ENCODE data around the gene OGN.

The OGN gene

DNA sequence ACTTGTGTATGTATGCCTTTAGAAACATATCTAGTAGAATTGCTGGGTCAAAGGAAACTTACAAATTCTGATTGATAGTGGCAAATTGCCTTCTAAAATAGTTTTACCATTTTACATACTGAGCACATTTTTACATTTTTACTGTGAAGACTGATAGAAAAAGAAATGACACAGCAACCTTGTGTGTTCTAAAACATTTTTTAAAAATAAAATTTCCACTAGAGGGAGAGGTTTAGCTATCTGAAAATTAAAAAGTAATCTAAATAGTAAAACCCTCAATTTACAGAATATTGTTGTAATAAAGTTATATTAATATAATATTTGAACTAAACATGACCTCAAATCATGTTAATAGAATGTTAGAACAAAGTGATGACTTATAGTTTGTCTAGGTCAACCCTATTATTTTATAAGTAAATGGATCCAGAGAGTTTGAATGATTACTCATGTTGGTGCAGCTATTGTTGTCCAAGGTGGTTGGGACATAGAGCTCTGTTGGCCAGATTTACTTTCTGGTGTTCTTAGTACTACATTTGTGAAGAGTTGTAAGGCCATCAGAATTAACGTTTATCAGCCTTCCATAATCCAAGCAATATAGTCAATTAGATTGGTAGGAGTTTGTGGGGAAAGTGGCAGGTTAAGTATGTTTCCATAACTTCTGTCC lies 61.4 kb downstream of the OGN start:
- DNase-seq = no peak

DNA sequence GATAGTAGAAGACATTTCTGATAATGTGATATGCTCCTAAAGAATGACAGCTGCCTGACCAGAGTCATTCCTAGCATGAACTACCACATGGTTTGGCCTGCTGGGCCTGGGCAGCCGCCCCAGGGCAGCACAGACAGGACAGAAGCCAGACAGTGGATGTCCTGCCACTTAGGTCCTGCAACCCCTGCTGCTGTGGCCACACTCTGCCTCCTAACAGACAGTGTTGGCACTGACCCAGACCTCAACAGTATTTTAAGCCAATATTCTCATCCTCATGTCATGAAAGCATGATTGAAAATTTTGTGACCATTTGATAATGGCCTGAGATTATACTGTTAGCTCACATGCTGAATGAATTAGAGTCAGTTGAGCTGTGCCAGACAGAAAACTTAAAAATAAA lies 62.8 kb downstream of the OGN start:
- DNase-seq = no peak

DNA sequence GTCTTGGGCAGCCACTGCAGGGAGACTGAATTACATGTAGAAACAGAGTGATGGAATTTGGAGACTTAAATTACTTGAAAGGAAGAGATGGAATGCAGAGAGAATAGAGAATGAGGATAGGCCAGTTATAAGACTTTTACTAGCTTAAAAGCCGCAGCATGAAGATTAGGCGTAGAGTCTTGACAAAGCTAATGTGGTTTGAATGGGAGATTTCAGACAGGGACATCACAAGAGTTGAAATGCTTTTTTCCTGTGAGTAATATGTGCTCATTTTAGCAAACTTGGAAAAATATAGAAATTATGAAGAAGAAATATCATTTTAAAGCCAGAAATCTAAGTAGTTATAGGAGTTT lies 71.1 kb downstream of the OGN start:
- no peak for DNase-seq

Data from kidney glomerular epithelial cell (primary cell).